ENCODE data around the gene CCDC3. TPM values are rescaled to one million over a fixed set of nuclear protein-coding genes. Genes with fewer than 3 reads are reported as not detected.

The CCDC3 gene
- total and polyA plus RNA-seq, 2 of the 8 experiments (the other 6 are each of a cell fraction or from before 2014, with no cell fraction given): 3.4 to 3.7 TPM

DNA sequence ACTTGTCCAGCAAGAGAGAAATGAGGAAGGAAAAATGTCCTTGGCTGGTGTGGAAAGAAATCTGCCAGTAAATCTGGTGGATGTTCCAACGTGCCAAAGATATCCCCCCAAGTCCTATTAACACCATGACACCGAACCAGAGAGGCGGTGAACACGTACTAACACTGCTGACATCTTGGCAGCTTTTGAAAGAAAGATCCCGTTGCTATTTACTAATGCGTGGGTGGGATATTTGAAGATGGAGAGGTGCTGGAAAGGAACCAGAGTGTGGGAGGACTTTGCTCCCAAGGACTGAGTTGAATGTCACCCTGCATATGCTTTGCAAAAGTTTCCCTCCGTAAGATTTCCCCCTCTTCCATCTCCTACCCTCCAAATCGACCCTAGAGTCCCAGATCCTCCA lies 7.9 kb downstream of the CCDC3 start:
- Histone ChIP-seq H3K27ac (ENCODE audit: low read depth, low read length) (no peak overlapping the region), H3K9me3 (ENCODE audit: insufficient read depth in 2 of 2, low read depth in 1 of 2, low read length in 1 of 2) (no peaks in the 10 kb centered on the region), H4K5ac (ENCODE audit: insufficient read length, low read depth, low read length) (no peak overlapping the region), H3K36me3 (ENCODE audit: control insufficient read depth in 2 of 4, insufficient read depth in 4 of 4, low read length in 3 of 4) (no peaks in the 10 kb centered on the region), H2BK15ac (ENCODE audit: low read length) (no peak overlapping the region), H3K4me2 (ENCODE audit: insufficient read depth in 1 of 2, low read depth in 2 of 2, low read length in 2 of 2) (no peak overlapping the region), H4K20me1 (replicated peaks in 1 of 2; ENCODE audit: control insufficient read depth in 1 of 2, insufficient read depth in 2 of 2, low read length in 2 of 2) (no peaks in the 10 kb centered on the region), H2BK120ac (replicated peaks; ENCODE audit: low read depth, low read length) (no peak overlapping the region), H3K27me3 (replicated peaks in 1 of 4; ENCODE audit: control insufficient read depth in 3 of 4, extremely low read depth in 1 of 4, insufficient read depth in 3 of 4, low read length in 3 of 4) (no peaks in the 10 kb centered on the region), H4K8ac (ENCODE audit: extremely low read depth, insufficient read depth, low read length) (no peak overlapping the region; the same call in 1 of the 2 replicates), H2BK12ac (ENCODE audit: low read depth, low read length) (no peak overlapping the region), H3K23ac (ENCODE audit: insufficient read length) (no peak overlapping the region), H3K23me2 (ENCODE audit: low read depth, low read length) (no peaks in the 10 kb centered on the region), H3K79me1 (ENCODE audit: low read depth, low read length) (no peaks in the 10 kb centered on the region), H3K14ac (ENCODE audit: insufficient read length) (no peak overlapping the region), H3K4me3 (ENCODE audit: extremely low read depth in 1 of 4, insufficient read depth in 2 of 4, low read depth in 3 of 4, low read length in 4 of 4) (no peak overlapping the region), H2AFZ (ENCODE audit: low read length) (no peak overlapping the region), H2BK20ac (ENCODE audit: low read length) (no peak overlapping the region), H3K18ac (ENCODE audit: extremely low read depth, low read length) (no peak overlapping the region), H2AK5ac (ENCODE audit: low read depth, low read length) (no peak overlapping the region), H3K4ac (replicated peaks; ENCODE audit: insufficient read length, low read depth, low read length) (no peak overlapping the region), H3K9ac (replicated peaks in 1 of 4; ENCODE audit: extremely low read depth in 1 of 4, low read depth in 3 of 4, low read length in 3 of 4) (no peak overlapping the region), H3K56ac (replicated peaks; ENCODE audit: insufficient read length, low read depth, low read length) (no peak overlapping the region), H4K91ac (replicated peaks; ENCODE audit: insufficient read length, low read length) (no peak overlapping the region), H3K79me2 (ENCODE audit: control insufficient read depth in 1 of 2, insufficient read depth in 2 of 2, low read length in 2 of 2) (no peaks in the 10 kb centered on the region), H2BK5ac (ENCODE audit: low read depth, low read length) (no peak overlapping the region), H3K4me1 (replicated peaks in 1 of 4; ENCODE audit: control insufficient read depth in 3 of 4, insufficient read depth in 4 of 4, low read length in 3 of 4) (no peaks in the 10 kb centered on the region)
- ChIA-PET POLR2A (ENCODE audit: partially characterized antibody) (no interaction called here), CTCF (ENCODE audit: partially characterized antibody) (interaction anchor here (1.1 kb wide), 1 partner anchor 63 kb away, joined by 3 read pairs; no protein-coding TSS in a partner anchor)
- WGBS, 2 experiments (ENCODE audit: extremely low coverage in 1 of 2, insufficient coverage in 1 of 2, insufficient read length in 1 of 2, insufficient replicate concordance in 2 of 2, low coverage in 1 of 2, low lambda C conversion rate in 2 of 2, missing lambda C conversion rate in 1 of 2): 94% methylated on average over 8 of the region's 8 CpGs; no CpG with 5 or more reads in 1 of the 2 experiments
- DNase-seq (ENCODE audit: low read depth in 1 of 2, low spot score in 2 of 2): no peak
- FAIRE-seq: no peak
- TF ChIP-seq HDAC2 (IDR thresholded peaks at IDR 0.05; ENCODE audit: borderline replicate concordance in 1 of 2, low read depth in 2 of 2, low read length in 2 of 2) (no peak), SRF (IDR thresholded peaks at IDR 0.05; ENCODE audit: low read depth, low read length) (no peak), CBX8 (IDR thresholded peaks at IDR 0.05; ENCODE audit: borderline replicate concordance, low read depth, low read length) (no peak), EP300 (IDR thresholded peaks at IDR 0.05; ENCODE audit: borderline replicate concordance in 1 of 2, low read depth in 2 of 2, low read length in 2 of 2) (no peak), KDM1A (IDR thresholded peaks at IDR 0.05; ENCODE audit: borderline replicate concordance, low read length) (no peak), EZH2 (IDR thresholded peaks at IDR 0.05; ENCODE audit: low read depth, low read length, severe bottlenecking) (no peak), ZNF274 (IDR thresholded peaks at IDR 0.05; ENCODE audit: borderline replicate concordance, extremely low read depth, low read length) (no peak)
- TF ChIP-seq, protein P1, sequence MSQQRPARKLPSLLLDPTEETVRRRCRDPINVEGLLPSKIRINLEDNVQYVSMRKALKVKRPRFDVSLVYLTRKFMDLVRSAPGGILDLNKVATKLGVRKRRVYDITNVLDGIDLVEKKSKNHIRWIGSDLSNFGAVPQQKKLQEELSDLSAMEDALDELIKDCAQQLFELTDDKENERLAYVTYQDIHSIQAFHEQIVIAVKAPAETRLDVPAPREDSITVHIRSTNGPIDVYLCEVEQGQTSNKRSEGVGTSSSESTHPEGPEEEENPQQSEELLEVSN (IDR thresholded peaks at IDR 0.05): no peak
- TF ChIP-seq, protein P2, sequence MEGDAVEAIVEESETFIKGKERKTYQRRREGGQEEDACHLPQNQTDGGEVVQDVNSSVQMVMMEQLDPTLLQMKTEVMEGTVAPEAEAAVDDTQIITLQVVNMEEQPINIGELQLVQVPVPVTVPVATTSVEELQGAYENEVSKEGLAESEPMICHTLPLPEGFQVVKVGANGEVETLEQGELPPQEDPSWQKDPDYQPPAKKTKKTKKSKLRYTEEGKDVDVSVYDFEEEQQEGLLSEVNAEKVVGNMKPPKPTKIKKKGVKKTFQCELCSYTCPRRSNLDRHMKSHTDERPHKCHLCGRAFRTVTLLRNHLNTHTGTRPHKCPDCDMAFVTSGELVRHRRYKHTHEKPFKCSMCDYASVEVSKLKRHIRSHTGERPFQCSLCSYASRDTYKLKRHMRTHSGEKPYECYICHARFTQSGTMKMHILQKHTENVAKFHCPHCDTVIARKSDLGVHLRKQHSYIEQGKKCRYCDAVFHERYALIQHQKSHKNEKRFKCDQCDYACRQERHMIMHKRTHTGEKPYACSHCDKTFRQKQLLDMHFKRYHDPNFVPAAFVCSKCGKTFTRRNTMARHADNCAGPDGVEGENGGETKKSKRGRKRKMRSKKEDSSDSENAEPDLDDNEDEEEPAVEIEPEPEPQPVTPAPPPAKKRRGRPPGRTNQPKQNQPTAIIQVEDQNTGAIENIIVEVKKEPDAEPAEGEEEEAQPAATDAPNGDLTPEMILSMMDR (IDR thresholded peaks at IDR 0.05; ENCODE audit: control extremely low read depth in 1 of 3, insufficient read depth in 1 of 3, low read depth in 1 of 3, low read length in 3 of 3): no peak

Measured in H1 (cell line).